ENCODE data around the gene UBE2I.

Gene UBE2I

GRCh38 chr16:1330931-1331711, 21.7 kb downstream of the UBE2I start:
- no peak for DNase-seq (ENCODE audit: low spot score)

- peak; percentile 85 for DNase-seq (ENCODE audit: low spot score)
These were observed 22.5 kb downstream of the UBE2I start for GRCh38 chr16:1331712-1332617.

- DNase-seq (ENCODE audit: low spot score) = no peak
These were observed 23.2 kb downstream of the UBE2I start for GRCh38 chr16:1332618-1333148.

- peak; percentile 82 for DNase-seq (ENCODE audit: low spot score)
These were observed 23.8 kb downstream of the UBE2I start, which contains the start of gene BAIAP3 for GRCh38 chr16:1333149-1333812. TSS of gene BAIAP3 (plus strand) at chr16:1333645. CDS start at chr16:1338550, 4,905 bp downstream.

GRCh38 chr16:1333854-1334700, 24.6 kb downstream of the UBE2I start:
- no peak for DNase-seq (ENCODE audit: low spot score)

- DNase-seq (ENCODE audit: low spot score) = no peak
These were observed 25.3 kb downstream of the UBE2I start for GRCh38 chr16:1334739-1335138.

GRCh38 chr16:1335211-1335971, 26.0 kb downstream of the UBE2I start:
- DNase-seq (ENCODE audit: low spot score) = no peak

GRCh38 chr16:1335996-1336395, 26.6 kb downstream of the UBE2I start:
- no peak for DNase-seq (ENCODE audit: low spot score)

GRCh38 chr16:1336619-1337018, 27.2 kb downstream of the UBE2I start:
- DNase-seq (ENCODE audit: low spot score) = no peak

GRCh38 chr16:1337486-1337885, 28.1 kb downstream of the UBE2I start:
- DNase-seq (ENCODE audit: low spot score) = no peak

- no peak for DNase-seq (ENCODE audit: low spot score)
These were observed 28.8 kb downstream of the UBE2I start for GRCh38 chr16:1338119-1338730.

- DNase-seq (ENCODE audit: low spot score) = no peak
These were observed 29.6 kb downstream of the UBE2I start for GRCh38 chr16:1338855-1339675.

GRCh38 chr16:1340730-1341494, 31.5 kb downstream of the UBE2I start:
- DNase-seq (ENCODE audit: low spot score) = no peak

GRCh38 chr16:1341495-1342420, 32.3 kb downstream of the UBE2I start:
- no peak for DNase-seq (ENCODE audit: low spot score)

GRCh38 chr16:1342526-1343427, 33.3 kb downstream of the UBE2I start:
- peak; percentile 99 for DNase-seq (ENCODE audit: low spot score)
